CD4-positive, alpha-beta T cell treated with Interleukin-15 for 4 hours (primary cell): ENCODE data around the gene TBC1D12.

ENCODE experiments used
- DNase-seq: peaks from one replicate; pipeline ENCODE4 v3.0.0-alpha.2; 2020; ENCODE audit warnings: low spot score

TBC1D12 gene

DNA sequence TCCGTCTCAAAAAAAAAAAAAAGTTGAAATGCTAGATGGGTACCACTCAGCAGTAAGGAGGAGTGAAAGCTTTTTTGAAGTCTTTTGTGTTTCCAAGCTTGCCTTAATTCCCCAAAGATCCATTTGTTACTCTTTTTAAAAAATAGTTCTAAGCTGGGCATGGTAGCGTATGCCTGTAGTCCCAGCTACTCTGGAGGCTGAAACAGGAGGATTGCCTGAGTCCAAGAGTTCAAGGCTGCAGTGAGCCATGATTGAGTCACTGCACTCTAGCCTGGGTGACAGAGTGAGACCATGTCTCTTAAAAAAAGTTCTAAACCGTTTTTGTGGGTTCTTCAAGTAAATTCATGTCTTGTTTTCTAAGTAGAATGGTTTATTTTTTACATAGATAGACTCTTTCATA is 5.3 kb downstream of the TBC1D12 start:
- DNase-seq, result no peak

DNA sequence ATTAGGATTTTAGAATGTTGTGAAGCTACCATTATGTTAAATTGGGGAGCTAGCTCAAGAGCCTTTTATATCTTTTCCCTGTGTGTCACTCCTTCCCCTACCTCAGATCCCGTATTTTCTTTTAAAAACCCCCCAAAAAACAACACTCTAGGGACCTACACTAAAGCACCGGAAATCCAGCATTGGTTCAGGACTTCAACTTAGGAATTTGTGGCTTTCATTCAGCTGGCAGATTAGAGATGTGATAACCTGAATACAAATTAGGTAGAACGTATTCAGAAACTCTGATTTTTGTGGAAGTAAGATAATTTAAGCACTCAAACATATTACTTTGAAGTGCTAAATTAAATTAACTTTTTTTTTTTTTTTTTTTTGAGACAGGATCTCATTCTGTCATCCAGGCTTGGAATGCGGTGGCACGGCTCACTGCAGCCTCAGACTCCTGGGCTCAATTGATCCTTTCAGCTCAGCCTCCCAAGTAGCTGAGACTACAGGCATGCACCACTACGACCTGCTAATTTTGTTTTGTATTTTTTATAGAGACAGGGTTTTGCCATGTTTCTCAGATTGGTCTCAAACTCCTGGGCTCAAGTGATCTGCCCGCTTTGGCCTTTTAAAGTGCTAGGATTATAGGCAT is 6.8 kb downstream of the TBC1D12 start:
- no peak for DNase-seq

DNA sequence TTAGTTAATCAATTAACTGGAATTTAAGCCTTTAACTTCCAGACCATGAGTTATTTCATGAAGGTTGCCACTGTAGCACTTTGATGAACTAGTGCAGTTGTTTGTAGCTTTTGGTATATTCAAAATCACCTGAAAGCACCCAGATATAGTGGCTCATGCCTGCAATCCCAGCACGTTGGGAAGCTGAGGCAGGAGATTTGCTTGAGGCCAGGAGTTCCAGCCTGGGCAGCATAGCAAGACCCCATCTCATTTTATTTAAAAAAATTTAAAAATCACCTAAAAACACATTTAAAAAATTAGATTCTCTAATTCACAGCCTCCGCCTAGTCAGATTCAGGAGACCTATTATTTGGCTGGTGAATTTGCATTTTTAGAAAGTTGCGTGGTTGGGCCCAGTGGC is 9.0 kb downstream of the TBC1D12 start:
- no peak for DNase-seq

DNA sequence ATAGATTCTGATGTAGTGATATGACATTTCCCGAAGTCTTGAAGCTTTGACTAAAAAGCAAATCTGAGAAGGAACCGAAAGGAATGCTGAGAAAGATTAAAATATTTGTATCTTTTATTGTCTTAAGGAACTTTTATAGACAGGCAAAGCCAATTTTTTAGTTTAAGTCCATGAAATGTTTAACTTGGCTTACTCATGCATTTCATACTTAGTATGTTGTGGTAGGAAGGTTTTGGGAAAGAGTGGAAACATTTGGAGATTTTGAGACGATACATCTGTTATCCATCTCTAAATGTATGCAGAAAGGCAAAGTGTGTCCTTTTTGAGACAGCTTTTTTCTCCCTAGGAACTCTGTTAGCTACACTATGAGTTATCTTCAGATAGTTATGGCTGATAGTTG is 10.1 kb downstream of the TBC1D12 start:
- no peak for DNase-seq

DNA sequence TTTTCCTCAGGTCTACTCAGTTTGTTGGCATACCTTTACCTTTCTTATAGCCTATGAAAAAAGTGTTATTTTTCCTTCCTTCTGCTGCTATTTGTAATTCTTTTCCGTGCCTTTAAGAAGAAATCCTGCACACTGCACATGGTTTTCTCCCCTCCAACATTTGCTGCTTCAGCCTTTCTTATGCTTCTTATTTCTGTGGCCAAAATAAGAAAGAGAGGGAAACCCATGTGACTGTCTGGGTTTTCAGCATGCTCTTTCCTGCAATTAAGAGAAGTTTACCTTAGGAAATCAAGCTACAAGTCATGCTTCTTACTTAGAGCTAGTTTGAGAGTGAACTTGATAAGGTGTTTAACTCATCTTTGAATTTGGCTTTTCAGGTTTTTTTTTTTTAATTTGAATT is 11.0 kb downstream of the TBC1D12 start:
- DNase-seq, result no peak

DNA sequence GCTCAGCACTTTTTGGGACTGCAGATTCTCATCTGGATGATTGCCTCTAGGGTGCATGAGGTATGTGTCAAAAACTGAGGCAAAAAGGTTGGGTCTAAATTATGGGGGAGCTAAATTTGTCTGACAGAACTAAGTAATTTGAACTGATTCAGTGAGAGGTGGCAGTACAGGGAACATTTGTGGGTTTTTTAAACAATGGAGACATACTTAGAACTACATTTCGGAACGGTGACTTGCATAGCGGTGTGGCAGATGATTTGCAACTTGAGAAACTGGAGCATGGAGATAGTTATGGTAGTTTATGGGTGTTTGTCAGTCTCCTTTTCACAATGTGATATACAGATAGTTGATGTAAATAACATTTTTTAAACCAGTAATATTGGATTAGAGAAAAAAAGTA is 14.6 kb downstream of the TBC1D12 start:
- no peak for DNase-seq

DNA sequence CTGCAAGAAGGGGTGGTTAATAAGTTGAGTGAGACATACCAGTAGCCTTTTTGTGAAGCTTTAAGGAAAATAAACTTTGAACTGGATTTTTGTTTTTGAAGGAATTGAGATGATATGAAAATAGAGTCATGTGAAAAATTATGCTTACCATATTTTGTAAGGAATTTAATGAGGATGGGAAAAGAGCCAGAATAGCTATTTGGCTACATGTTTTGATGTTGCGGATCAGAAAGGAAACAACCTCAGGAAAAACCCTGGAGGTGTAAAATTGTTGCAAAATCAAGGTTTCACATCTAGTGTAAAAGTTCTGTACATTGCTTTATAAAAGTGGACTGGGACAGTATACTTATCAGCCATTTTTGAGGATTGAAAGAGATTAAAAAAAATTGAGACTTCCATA is 15.0 kb downstream of the TBC1D12 start:
- no peak for DNase-seq

DNA sequence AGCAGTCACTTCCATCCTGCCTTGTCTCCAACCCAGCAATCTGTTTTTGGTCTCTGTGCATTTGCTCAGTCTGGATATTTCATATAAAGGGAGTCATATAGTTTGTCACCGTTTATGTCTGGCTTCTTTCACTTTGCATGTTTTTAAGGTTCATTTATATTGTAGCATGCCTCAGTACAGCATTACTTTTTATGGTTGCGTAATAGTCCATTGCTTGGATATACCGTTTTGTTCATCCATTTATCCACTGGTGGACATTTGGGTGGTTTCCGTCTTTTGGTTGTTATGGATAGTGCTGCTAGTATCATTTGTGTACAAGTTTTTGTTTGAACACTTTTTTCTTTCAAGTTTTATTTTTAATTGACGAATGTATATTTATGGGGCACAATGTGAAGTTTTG is 18.2 kb downstream of the TBC1D12 start:
- DNase-seq, result no peak

DNA sequence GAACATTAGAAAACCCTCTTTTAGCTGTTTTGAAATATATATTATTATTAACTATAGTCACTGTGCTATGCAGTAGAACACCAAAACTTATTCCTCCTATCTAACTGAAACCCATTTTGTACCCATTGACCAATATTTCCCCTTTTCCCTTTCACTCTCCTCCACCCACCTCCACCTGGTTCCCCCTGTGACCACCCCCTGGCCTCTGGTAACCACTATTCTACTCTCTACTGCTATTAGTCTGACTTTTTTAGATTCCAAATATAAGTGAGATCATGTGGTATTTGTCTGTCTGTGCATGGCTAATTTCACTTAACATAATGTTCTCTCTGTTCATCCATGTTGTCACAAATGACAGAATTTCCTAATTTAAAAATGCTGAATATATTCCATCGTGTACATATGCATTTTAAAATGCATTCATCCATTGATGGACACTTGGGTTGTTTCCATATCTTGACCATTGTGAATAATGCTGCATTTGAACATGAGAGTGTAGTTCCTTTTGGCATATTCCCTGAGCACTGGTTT is 18.7 kb downstream of the TBC1D12 start:
- DNase-seq, result no peak

DNA sequence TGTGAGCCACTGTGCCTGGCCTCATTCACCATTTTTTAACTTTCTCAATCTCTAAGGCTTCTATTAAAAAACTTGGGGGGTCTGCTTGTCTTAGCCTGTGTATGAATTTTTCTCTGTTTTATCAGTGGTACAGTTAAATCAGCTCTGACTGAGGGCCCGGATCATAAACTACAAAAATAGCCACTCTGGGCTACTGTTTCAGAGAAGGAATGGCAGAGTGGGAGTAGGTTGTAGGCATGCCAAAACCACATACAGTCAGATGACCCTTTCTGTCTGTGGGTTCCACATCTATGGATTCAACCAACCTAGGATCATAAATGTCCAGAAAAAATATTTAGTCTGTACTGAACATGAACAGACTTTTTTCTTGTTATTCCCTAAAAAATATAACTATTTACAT is 21.3 kb downstream of the TBC1D12 start:
- no peak for DNase-seq

DNA sequence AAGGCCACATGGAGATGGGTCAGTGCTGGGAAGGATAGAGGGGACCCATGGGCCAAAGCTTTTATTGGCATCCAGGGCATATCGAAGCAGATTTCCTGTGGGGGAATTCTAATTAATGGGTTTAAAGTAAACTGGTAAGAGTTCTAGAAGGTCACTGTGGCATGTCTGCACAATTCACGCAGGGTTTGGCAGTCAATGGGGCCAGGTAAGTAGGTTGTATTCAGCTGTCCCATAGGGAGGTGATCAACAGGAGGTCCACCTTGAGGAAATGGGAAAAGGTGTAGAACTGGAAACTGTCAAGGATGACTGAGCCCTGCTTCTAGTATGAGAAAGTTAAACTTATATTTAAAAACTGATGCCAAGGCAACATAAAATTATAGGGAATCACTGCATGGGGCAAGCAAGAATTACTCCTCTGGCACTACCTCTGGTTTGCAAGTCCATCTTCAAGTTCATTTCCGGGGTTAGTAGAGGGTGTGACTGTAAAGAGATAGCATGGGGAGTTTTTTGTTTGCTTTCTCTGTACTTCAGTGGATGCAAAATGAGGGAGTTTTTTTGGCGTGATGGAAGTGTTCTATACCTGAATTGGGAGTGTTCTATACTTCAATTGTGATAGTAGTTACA is 22.5 kb downstream of the TBC1D12 start:
- no peak for DNase-seq

DNA sequence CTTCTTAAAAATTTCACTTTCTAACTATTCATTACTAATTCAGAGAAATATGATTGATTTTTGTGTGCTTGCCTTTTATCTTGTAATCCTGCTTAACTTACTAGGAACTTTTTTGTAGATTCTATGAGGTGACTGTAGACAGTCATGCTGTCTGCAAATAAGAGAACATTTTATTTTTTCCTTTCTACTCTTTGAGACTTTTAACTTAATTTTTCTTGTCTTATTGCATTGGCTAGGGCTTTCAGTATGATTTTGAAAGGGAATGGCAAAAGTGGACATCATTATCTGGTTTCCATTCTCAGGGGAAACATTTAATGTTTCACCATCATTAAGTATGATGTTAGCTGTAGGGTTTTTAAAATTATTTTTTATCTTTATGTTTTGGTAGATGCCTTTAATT is 23.6 kb downstream of the TBC1D12 start:
- no peak for DNase-seq

DNA sequence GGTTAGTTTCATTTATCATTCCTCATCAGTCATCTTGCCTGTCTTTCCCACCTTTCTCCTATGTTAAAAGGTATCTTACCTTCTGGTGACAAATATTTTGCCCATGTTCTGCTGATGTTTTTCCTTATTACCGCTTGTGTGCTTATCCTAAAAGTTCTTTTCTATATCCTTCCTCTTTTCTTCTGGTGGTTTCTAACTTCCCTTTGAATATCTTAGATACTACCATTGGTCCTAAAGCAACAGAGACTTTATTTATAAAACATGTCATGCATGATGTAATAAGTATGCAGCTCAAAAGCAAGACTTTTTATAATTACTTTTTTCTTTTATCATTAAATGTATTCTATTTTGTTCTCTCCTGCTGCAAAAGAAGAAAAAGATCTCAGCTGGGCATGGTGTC is 24.8 kb downstream of the TBC1D12 start:
- no peak for DNase-seq

DNA sequence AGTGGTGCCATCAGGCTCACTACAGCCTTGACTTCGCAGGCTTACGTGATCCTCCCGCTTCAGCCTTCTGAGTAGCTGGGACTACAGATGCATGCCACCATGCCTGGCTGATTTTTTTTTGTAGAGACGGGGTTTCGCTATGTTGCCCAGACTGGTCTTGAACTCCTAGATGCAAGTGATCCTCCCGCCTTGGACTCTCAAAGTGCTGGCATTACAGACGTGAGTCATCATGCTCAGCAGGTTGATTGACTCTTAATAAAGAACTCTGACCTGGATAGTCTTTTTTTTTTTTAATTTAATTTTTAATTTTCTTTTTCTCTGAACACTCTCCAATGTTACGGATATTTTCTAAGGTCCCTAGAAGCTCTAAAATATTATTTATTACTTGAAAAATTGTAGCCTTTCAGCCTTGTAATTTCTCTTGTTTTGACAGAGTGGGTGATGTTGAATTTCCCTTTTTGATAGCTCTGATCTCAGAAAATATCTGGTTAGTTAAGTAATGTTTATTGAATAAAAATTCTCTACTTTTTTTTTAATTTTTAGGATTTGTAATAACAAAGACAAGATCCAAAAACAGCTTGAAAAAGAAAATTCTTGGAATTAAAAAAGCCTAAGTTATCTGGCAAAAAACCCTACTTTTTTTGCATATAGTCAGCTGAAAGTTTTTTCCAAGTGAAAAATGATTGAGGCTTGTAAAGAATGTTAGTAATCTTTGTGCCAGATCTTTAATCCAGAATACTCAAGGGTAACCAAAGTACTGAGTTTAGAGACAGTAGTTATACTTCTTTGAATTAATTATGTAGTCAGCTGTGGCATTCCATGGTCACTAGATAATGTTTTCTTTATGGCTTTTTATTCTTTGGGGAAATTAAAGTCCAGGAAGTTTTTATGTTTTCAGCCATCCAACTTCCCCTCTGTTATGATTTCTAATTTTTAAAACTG is 26.7 kb downstream of the TBC1D12 start:
- DNase-seq, result no peak

DNA sequence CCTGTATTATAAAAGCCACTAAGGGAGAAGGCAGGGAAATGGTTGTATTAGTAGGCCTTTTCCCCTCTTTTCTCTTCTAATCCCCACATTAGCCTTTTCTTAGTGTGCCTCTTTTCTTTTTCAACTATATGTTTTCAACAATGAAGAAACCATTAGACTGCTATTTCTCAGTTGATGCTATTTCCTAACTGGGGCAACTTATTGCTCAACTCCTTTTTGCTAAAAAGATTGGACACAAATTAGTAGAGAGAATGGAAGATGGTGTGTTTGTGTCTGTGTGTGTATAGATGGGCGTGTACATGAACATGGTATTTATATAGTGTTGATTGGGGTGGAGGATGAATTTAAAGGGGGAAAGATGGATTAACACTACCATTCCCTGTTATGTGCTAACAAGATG is 28.4 kb downstream of the TBC1D12 start:
- no peak for DNase-seq

DNA sequence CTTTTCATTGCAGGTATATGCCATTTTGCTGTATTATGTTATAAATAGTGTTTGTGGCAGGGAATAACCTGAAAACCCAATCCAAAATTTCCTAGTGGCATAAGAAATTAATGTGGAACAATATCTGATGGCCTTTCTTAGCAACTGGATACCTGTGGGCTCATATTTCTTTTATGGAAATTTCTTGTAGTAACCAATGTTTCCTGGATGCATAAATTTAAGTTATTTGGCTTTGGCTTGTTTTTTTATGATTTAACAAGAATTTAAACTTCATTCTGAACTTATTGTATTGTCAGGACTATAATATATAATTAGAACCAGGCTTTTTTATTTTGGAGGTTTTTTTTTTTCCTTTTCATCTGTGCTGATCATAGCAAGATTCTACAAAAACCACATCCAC is 30.1 kb downstream of the TBC1D12 start:
- no peak for DNase-seq

DNA sequence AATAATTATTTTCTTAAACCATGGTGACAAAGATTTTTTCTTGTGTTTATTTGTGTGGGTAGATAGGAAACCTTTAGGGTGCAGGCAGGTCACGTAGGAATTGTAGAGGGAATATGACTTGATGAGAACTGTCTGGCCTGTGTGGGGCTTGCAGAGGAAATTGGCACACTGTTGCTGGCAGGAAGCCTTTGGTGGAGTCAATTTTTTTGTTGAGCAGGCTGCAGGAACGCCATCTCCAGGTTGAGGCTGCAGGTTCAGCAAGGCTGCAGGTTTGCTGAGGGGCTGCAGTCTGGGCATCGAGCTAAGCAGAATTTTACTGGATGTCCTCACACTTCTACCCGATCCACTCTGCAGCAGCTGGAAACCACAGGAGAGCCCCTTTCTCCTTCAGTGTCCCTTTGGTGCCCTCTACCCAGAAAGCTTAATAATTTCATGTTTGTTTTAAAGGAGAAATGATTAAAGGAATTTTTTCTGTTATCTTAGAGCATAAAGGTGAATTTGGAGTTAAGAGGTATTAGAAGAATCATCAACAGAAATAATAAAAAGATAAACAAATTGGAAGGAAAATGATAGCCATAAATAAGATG is 37.0 kb downstream of the TBC1D12 start:
- no peak for DNase-seq

DNA sequence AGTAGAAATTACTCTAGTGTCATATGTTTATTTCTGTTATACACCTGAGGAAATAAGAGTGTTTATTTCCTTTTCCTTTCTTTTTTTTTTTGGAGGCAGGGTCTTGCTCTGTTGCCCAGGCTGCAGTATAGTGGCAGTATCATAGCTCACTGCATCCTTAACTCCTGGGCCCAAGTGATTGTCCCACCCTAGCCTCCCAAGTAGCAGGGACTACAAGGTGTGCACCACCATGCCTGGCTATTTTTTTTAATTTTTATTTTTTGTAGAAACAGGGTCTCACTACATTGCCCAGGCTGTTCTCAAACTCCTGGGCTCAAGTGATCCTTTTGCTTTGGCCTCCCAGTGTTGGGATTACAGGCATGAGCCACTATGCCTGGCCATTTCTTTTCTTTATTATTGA is 37.8 kb downstream of the TBC1D12 start:
- no peak for DNase-seq

DNA sequence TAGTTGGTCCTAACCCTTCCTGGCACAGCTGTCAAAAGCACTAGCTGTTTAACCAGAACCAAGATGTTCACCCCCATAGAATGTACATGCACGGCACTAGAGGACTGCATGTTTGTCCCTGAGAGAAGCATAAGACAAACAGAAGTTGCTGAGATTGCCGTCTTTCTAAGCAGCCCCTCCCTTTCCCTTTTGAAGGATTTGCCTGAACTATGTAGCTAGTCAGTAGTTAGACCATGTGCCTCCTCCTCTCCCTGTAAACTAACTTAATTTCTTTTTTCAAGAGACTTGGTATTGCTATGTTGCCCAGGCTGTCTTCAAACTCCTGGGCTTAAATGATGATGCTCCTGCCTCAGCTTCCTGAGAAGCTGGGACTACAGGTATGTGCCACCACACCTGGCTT is 40.7 kb downstream of the TBC1D12 start:
- no peak for DNase-seq

DNA sequence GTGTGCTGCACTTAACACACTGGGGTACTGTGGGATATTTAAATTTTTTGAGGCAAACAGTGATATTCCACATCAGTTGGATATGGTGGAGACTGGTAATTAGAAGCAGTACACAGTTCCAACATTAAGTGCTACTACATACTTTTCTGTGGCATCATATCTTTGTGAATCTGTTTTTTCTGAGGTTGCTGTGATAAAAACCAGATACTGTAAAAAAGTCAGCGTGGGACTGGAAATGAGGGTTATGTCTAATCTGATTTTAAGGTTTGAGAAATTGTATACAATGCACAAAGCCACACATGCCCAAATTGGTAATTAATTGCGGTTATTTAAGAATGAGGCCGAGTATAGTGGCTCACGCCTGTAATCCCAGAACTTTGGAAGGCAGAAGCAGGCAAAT is 41.2 kb downstream of the TBC1D12 start:
- no peak for DNase-seq

DNA sequence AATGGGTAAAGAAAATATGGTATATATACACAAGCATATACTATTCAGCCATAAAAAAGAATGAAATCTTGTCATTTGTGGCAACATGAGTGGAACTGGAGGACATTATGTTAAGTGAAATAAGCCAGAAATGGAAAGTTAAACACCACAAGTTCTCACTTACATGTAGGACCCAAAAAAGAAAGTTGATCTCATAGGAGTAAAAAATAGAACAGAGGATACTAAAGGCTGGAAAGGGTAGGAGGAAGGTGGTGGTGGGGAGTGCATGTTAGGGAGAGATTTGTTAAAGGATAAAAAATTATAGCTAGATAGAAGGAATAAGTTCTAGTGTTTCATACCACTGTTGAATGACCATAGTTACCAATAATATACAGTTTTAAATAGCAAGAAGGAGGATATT is 48.4 kb downstream of the TBC1D12 start:
- no peak for DNase-seq

DNA sequence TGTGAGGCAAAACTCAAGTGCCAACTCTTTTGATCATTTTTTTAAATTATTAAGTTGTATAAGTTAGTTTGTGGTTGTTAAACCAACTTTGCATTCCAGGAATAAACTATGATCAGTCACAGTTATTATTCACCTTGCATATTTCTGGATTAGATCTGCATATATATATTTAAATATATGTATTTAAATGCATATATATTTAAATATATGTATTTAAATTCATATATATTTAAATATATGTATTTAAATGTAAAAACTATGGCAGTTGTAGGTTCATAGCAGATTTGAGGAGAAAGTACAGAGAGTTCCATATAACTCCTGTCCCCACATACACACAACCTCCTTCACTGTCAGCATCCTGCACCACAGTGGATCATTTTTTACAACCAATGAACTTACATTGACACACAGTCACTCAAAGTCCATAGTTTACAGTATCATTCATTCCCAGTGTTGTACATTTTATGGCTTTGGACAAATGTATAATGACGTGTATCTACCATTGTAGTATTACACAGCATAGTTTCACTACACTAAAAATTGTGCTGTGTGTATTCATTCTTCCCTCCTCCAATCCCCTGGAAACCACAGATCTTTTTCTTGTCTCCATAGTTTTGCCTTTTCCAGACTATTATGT is 49.7 kb downstream of the TBC1D12 start:
- no peak for DNase-seq
